MCF 10A (cell line): ENCODE results near the gene FAF1. TPM values are rescaled to one million over a fixed set of nuclear protein-coding genes. Genes with fewer than 3 reads are reported as not detected.

Experiments
- BruUV-seq: library from RNA; stranded (reverse); fragments of 400-500 nt; replicated peaks from 2 replicates; lab custom pipeline; 2021; lab: Mats Ljungman, UMichigan
- CTCF ChIA-PET: fragments of 300-600 bp; sonication (Branson Sonifier 250); formaldehyde crosslinking; extraction: SDS; loops from one replicate; lab custom pipeline; 2021; ENCODE audit warnings: antibody characterized with exemption, inconsistent platforms; lab: Yijun Ruan, JAX
- POLR2A ChIA-PET: fragments of 300-600, 350-650 bp; sonication (Branson Sonifier 250); formaldehyde crosslinking; extraction: SDS; loops from one replicate; lab custom pipeline; 2020; ENCODE audit warnings: antibody characterized with exemption, inconsistent platforms; lab: Yijun Ruan, JAX
- DNase-seq: peaks from one replicate; pipeline ENCODE4 v3.0.0-alpha.2; 2018; ENCODE audit not compliant: unreplicated experiment
- H3K27ac Mint-ChIP-seq: one replicate; pipeline ENCODE4 v1.8.0; 2022; ENCODE audit warnings: mild to moderate bottlenecking, low read depth, mixed read lengths; ENCODE audit not compliant: unreplicated experiment
- H3K27me3 Mint-ChIP-seq: one replicate; pipeline ENCODE4 v1.8.0; 2022; ENCODE audit warnings: mixed read lengths; ENCODE audit not compliant: insufficient read depth, unreplicated experiment
- H3K36me3 Mint-ChIP-seq: one replicate; pipeline ENCODE4 v1.8.0; 2022; ENCODE audit warnings: mild to moderate bottlenecking, moderate library complexity, mixed read lengths; ENCODE audit not compliant: insufficient read depth, unreplicated experiment
- H3K4me1 Mint-ChIP-seq: one replicate; pipeline ENCODE4 v1.8.0; 2022; ENCODE audit warnings: mixed read lengths; ENCODE audit not compliant: insufficient read depth, unreplicated experiment
- H3K4me3 Mint-ChIP-seq: one replicate; pipeline ENCODE4 v1.8.0; 2022; ENCODE audit warnings: mild to moderate bottlenecking, moderate library complexity, mixed read lengths; ENCODE audit not compliant: unreplicated experiment
- H3K9me3 Mint-ChIP-seq: one replicate; pipeline ENCODE4 v1.8.0; 2022; ENCODE audit warnings: mixed read lengths; ENCODE audit not compliant: unreplicated experiment
- CTCF ChIP-seq: fragments of 200-600 bp; IDR thresholded peaks from one replicate; pipeline ENCODE4 v1.8.0; 2022; ENCODE audit warnings: antibody characterized with exemption, mild to moderate bottlenecking; ENCODE audit not compliant: unreplicated experiment
- intact Hi-C: fragments of 100-400 bp; cut with micrococcal nuclease; formaldehyde crosslinking; loops from 2 replicates; pipeline ENCODE4 v1.14.1; 2022
- total RNA-seq: library from RNA; stranded (reverse); gene quantifications from 2 replicates; pipeline ENCODE4 v1.2.3, GENCODE V29; 2022

The FAF1 gene
- total RNA-seq, 1 experiment from 2014 or later = 93.2 TPM

- ChIA-PET POLR2A (no interaction called here), CTCF (no interaction called here)
- no peak for TF ChIP-seq CTCF
- Mint-ChIP-seq H3K27ac (no peak overlapping the region), H3K27me3 (no peaks in the 10 kb centered on the region), H3K4me3 (no peak overlapping the region), H3K4me1 (no peaks in the 10 kb centered on the region), H3K36me3 (peaks cover 7% of the 10 kb centered on the region), H3K9me3 (peaks cover 22% of the 10 kb centered on the region)
- no peak for DNase-seq
- no TSS peak for BruUV-seq
- intact Hi-C loops = no loop called here
These were observed 539.2 kb downstream of the FAF1 start for GRCh38 chr1:50420689-50421365.

- intact Hi-C loops = no loop called here
- Mint-ChIP-seq H3K4me1 (no peaks in the 10 kb centered on the region), H3K27ac (no peak overlapping the region), H3K4me3 (no peak overlapping the region), H3K36me3 (peaks cover 7% of the 10 kb centered on the region), H3K27me3 (no peaks in the 10 kb centered on the region), H3K9me3 (peaks cover 22% of the 10 kb centered on the region)
- BruUV-seq = no TSS peak
- ChIA-PET CTCF (interaction anchor here (0.7 kb wide), 1 partner anchor 10 kb away, joined by 4 read pairs; no protein-coding TSS in a partner anchor), POLR2A (no interaction called here)
- TF ChIP-seq CTCF = no peak
- DNase-seq = no peak
These were observed 540.0 kb downstream of the FAF1 start for GRCh38 chr1:50419907-50420677.

- no peaks in the 10 kb centered on the region for H3K27me3 Mint-ChIP-seq
- H3K36me3 Mint-ChIP-seq = peaks cover 7% of the 10 kb centered on the region
- TF ChIP-seq CTCF = no peak
- peaks cover 22% of the 10 kb centered on the region for H3K9me3 Mint-ChIP-seq
- H3K4me1 Mint-ChIP-seq = no peaks in the 10 kb centered on the region
- H3K27ac Mint-ChIP-seq = no peak overlapping the region
- no TSS peak for BruUV-seq
- intact Hi-C loops = no loop called here
- ChIA-PET POLR2A (no interaction called here), CTCF (interaction anchor here (0.7 kb wide), 1 partner anchor 9 kb away, joined by 4 read pairs; no protein-coding TSS in a partner anchor)
- H3K4me3 Mint-ChIP-seq = no peak overlapping the region
- DNase-seq = no peak
These were observed 540.7 kb downstream of the FAF1 start for GRCh38 chr1:50419192-50419906.
